Panc1 (cell line): ENCODE measurements around the gene FGF14. TPM values are rescaled to one million over a fixed set of nuclear protein-coding genes. Genes with fewer than 3 reads are reported as not detected.

Source experiments
- ATAC-seq: fragments of 200-7000 bp; cut with Tn5 transposase; 2 replicates; pipeline ENCODE4 v1.9.1; 2020; ENCODE audit warnings: mild to moderate bottlenecking, moderate library complexity
- BruUV-seq: library from RNA; stranded (reverse); fragments of 400-500 nt; replicated peaks from 2 replicates; lab custom pipeline; 2021; lab: Mats Ljungman, UMichigan
- CTCF ChIA-PET: fragments of 300-600 bp; sonication (Branson Sonifier 250); formaldehyde crosslinking; loops from one replicate; lab custom pipeline; 2022; ENCODE audit warnings: antibody characterized with exemption; lab: Charles Lee
- POLR2A ChIA-PET: fragments of 300-600 bp; sonication (Branson Sonifier 250); formaldehyde crosslinking; loops from one replicate; lab custom pipeline; 2022; ENCODE audit warnings: antibody characterized with exemption; lab: Charles Lee
- DNase-seq: peaks from one replicate; pipeline ENCODE4 v3.0.0-alpha.2; 2010; ENCODE audit warnings: low read depth, low spot score
- H3K27ac ChIP-seq: 2 replicates; pipeline ENCODE4 v1.5.1; 2011; ENCODE audit warnings: mild to moderate bottlenecking, low read length, inconsistent platforms
- H3K27me3 ChIP-seq: fragments of 200-500 bp; sonication (Bioruptor generic); 2 replicates; pipeline ENCODE4 v1.6.0; 2014; ENCODE audit warnings: low read length, inconsistent platforms; ENCODE audit not compliant: control insufficient read depth, insufficient read depth
- H3K36me3 ChIP-seq: fragments of 200-500 bp; sonication (Bioruptor generic); 2 replicates; pipeline ENCODE4 v1.5.1; 2014; ENCODE audit warnings: inconsistent platforms, mild to moderate bottlenecking, low read length, moderate library complexity; ENCODE audit not compliant: control insufficient read depth, insufficient read depth
- H3K4me1 ChIP-seq: 2 replicates; pipeline ENCODE4 v1.5.1; 2011; ENCODE audit warnings: inconsistent platforms, mild to moderate bottlenecking, low read length, moderate library complexity; ENCODE audit not compliant: control insufficient read depth, insufficient read depth
- H3K4me3 ChIP-seq, 2 experiments: 2 replicates each; pipeline ENCODE4 v1.5.1; 2011 to 2012; ENCODE audit warnings: low read depth in 2 of 2, low read length in 2 of 2, mild to moderate bottlenecking in 2 of 2, inconsistent platforms in 1 of 2, moderate library complexity in 1 of 2
- H3K9me3 ChIP-seq: fragments of 200-500 bp; sonication (Bioruptor generic); 2 replicates; pipeline ENCODE4 v1.5.1; 2014; ENCODE audit warnings: low read depth, mild to moderate bottlenecking, inconsistent platforms, low read length, moderate library complexity; ENCODE audit not compliant: control insufficient read depth, insufficient read depth
- POLR2AphosphoS5 ChIP-seq: IDR thresholded peaks from 2 replicates; pipeline ENCODE4 v1.6.1; 2012; ENCODE audit warnings: mild to moderate bottlenecking, low read depth, low read length, moderate library complexity
- SIN3A ChIP-seq: IDR thresholded peaks from 2 replicates; pipeline ENCODE4 v1.6.1; 2012; ENCODE audit warnings: low read depth, mild to moderate bottlenecking, low read length, moderate library complexity, borderline replicate concordance; ENCODE audit not compliant: insufficient read depth
- TCF7L2 ChIP-seq: IDR thresholded peaks from 2 replicates; pipeline ENCODE4 v1.6.1; 2011; ENCODE audit warnings: mild to moderate bottlenecking, low read depth, low read length, inconsistent platforms
- in situ Hi-C: cut with HindIII; loops from 2 replicates; pipeline ENCODE4 v1.10.0; 2016; ENCODE audit warnings: low sequenced_read_pairs, low pct_unique_long_range_greater_than_20kb
- intact Hi-C: fragments of 100-400 bp; cut with micrococcal nuclease; formaldehyde crosslinking; loops from one replicate; pipeline ENCODE4 v1.10.0; 2022; ENCODE audit not compliant: unreplicated experiment
- total RNA-seq: library from RNA; stranded (reverse); gene quantifications from one replicate; pipeline ENCODE4 v1.2.1, GENCODE V29; 2021; ENCODE audit not compliant: unreplicated experiment
- TF ChIP-seq, protein P1 (sequence below), 2 experiments: IDR thresholded peaks; 2 replicates each; pipeline ENCODE4 v1.6.1; 2011 to 2012; ENCODE audit warnings: low read depth in 2 of 2, control low read depth in 1 of 2, low read length in 1 of 2, mild to moderate bottlenecking in 1 of 2, moderate library complexity in 1 of 2; ENCODE audit not compliant: insufficient read depth in 1 of 2
- TF ChIP-seq, protein P2 (sequence below): fragments of 450-650 bp; IDR thresholded peaks from 2 replicates; pipeline ENCODE4 v1.5.1; 2017; ENCODE audit warnings: mild to moderate bottlenecking

Gene FGF14
- total RNA-seq, 1 experiment from 2014 or later = 0.03 TPM

DNA sequence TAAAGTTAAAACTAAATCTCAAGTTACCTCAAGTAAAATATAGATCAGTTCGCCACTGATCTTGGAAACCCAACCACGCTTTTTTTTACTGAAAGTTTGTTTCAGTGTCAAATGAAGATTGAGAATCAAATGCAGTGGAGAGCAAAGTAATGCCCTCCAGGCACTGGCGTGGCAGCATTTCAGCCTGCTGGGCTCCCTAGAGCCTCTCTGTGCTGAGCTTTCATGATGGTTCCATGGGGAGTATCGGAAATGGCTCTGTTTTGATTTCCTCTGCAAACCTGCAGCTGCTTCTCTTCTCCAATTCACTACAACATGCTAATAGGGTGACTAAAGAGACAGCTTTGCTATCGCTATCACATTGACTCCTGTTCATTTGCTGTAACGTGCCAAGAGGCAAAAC lies 141.6 kb downstream of the FGF14 start:
- in situ Hi-C loops = no loop called here
- CTCF ChIA-PET = no interaction called here
- no TSS peak for BruUV-seq

DNA sequence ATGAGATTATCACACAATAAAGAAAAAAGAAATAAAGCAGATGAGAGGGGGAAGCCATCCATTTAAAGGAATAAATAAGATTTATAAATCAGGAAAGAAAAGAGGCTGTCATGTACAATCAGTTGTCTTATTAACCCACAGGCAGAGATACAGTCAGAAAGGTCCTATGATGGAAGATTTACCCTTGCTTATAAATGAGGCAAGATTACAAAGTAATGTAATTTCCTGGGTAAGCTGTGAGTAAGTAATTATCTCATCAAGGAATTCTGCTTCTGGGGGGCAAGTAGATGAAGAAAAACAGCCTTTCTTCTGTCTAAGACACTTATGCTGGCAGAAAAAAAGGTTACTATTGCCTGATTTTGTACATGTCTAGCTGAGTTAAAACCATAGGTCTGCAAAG lies 146.4 kb downstream of the FGF14 start:
- ChIA-PET POLR2A (no interaction called here), CTCF (no interaction called here)
- DNase-seq (no peak), ATAC-seq (no peak)
- BruUV-seq = no TSS peak
- no peak overlapping the region for H3K27ac ChIP-seq
- H3K27me3 ChIP-seq = no peaks in the 10 kb centered on the region
- no peaks in the 10 kb centered on the region for H3K36me3 ChIP-seq
- intact Hi-C loops (no loop called here), in situ Hi-C loops (no loop called here)
- no peak overlapping the region for H3K4me3 ChIP-seq
- H3K9me3 ChIP-seq = no peaks in the 10 kb centered on the region
- no peaks in the 10 kb centered on the region for H3K4me1 ChIP-seq
- TF ChIP-seq SIN3A (no peak), TCF7L2 (no peak), POLR2AphosphoS5 (no peak)
- TF ChIP-seq, protein P1, sequence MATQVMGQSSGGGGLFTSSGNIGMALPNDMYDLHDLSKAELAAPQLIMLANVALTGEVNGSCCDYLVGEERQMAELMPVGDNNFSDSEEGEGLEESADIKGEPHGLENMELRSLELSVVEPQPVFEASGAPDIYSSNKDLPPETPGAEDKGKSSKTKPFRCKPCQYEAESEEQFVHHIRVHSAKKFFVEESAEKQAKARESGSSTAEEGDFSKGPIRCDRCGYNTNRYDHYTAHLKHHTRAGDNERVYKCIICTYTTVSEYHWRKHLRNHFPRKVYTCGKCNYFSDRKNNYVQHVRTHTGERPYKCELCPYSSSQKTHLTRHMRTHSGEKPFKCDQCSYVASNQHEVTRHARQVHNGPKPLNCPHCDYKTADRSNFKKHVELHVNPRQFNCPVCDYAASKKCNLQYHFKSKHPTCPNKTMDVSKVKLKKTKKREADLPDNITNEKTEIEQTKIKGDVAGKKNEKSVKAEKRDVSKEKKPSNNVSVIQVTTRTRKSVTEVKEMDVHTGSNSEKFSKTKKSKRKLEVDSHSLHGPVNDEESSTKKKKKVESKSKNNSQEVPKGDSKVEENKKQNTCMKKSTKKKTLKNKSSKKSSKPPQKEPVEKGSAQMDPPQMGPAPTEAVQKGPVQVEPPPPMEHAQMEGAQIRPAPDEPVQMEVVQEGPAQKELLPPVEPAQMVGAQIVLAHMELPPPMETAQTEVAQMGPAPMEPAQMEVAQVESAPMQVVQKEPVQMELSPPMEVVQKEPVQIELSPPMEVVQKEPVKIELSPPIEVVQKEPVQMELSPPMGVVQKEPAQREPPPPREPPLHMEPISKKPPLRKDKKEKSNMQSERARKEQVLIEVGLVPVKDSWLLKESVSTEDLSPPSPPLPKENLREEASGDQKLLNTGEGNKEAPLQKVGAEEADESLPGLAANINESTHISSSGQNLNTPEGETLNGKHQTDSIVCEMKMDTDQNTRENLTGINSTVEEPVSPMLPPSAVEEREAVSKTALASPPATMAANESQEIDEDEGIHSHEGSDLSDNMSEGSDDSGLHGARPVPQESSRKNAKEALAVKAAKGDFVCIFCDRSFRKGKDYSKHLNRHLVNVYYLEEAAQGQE (IDR thresholded peaks at IDR 0.05; ENCODE audit: insufficient read depth in 1 of 2, low read depth in 2 of 2, low read length in 1 of 2) = no peak
- TF ChIP-seq, protein P2, sequence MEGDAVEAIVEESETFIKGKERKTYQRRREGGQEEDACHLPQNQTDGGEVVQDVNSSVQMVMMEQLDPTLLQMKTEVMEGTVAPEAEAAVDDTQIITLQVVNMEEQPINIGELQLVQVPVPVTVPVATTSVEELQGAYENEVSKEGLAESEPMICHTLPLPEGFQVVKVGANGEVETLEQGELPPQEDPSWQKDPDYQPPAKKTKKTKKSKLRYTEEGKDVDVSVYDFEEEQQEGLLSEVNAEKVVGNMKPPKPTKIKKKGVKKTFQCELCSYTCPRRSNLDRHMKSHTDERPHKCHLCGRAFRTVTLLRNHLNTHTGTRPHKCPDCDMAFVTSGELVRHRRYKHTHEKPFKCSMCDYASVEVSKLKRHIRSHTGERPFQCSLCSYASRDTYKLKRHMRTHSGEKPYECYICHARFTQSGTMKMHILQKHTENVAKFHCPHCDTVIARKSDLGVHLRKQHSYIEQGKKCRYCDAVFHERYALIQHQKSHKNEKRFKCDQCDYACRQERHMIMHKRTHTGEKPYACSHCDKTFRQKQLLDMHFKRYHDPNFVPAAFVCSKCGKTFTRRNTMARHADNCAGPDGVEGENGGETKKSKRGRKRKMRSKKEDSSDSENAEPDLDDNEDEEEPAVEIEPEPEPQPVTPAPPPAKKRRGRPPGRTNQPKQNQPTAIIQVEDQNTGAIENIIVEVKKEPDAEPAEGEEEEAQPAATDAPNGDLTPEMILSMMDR = no peak

More for the DNA sequence above, 141.6 kb downstream of the FGF14 start:
- POLR2A ChIA-PET = no interaction called here
- no peaks in the 10 kb centered on the region for H3K4me1 ChIP-seq
- H3K4me3 ChIP-seq = no peak overlapping the region
- TF ChIP-seq, protein P2 = no peak
- TF ChIP-seq SIN3A = no peak
- no peaks in the 10 kb centered on the region for H3K9me3 ChIP-seq
- H3K27me3 ChIP-seq = no peaks in the 10 kb centered on the region
- intact Hi-C loops = no loop called here
- no peak overlapping the region for H3K27ac ChIP-seq
- no peak for ATAC-seq
- no peaks in the 10 kb centered on the region for H3K36me3 ChIP-seq
- no peak for DNase-seq

DNA sequence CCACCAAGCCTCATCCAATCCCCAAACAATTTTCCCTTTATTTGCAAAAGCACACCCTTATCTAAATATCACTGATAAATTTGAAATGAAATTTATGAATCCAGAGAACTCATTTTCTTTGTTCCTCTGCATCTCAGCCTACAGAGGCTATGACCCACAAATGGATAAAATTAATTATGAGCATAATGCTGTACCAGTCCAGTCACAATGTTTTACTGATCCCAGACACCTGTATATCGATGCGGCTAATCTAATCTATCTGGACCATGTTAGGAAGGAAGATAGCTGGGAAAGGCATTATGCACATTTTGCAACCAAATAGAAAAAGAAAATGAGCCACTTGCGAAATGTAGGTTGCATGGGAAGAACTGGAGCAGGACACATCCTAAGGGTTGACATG lies 150.0 kb downstream of the FGF14 start:
- Histone ChIP-seq H3K4me1 (no peaks in the 10 kb centered on the region), H3K27me3 (no peaks in the 10 kb centered on the region), H3K4me3 (no peak overlapping the region), H3K36me3 (no peaks in the 10 kb centered on the region), H3K9me3 (no peaks in the 10 kb centered on the region), H3K27ac (no peak overlapping the region)
- intact Hi-C loops = no loop called here
- ChIA-PET POLR2A (no interaction called here), CTCF (no interaction called here)
- ATAC-seq (no peak), DNase-seq (no peak)
- in situ Hi-C loops = no loop called here
- no TSS peak for BruUV-seq
- TF ChIP-seq, protein P2 = no peak
- TF ChIP-seq SIN3A (no peak), POLR2AphosphoS5 (no peak), TCF7L2 (no peak)
- TF ChIP-seq, protein P1 (IDR thresholded peaks at IDR 0.05; ENCODE audit: insufficient read depth in 1 of 2, low read depth in 2 of 2, low read length in 1 of 2) = no peak
